ENCODE results near the gene PCP4L1. TPM values are rescaled to one million over a fixed set of nuclear protein-coding genes. Genes with fewer than 3 reads are reported as not detected.
A peak's percentile ranks its signal among the peaks of the same experiment; 100 is the strongest.

The PCP4L1 gene
- total RNA-seq, 4 donors from 2014 or later = 0.42 to 1.2 TPM; not detected in 2

- DNase-seq (ENCODE audit: low spot score in 2 of 2) = no peak
- peaks cover 5 to 27% (median 18%) of the 10 kb centered on the region in 4 donors for H3K4me1 ChIP-seq
- H3K27ac ChIP-seq = peak overlapping the region; percentile 42 to 73 (median 62)
- peak overlapping the region; percentile 55 to 67 (median 62) for H3K4me3 ChIP-seq
- H3K27me3 ChIP-seq = no peaks in the 10 kb centered on the region
- 4 to 6% methylated on average over 15 of the region's 15 CpGs for WGBS, 2 donors
- no peaks in the 10 kb centered on the region for H3K9me3 ChIP-seq
- no peak for TF ChIP-seq POLR2A (IDR thresholded peaks at IDR 0.05)
- no peak for TF ChIP-seq EP300 (IDR thresholded peaks at IDR 0.05)
- no peak for TF ChIP-seq CTCF (IDR thresholded peaks at IDR 0.05)
- peaks cover 0 to 30% (median 0%) of the 10 kb centered on the region in 3 donors for H3K36me3 ChIP-seq
Measured at GRCh38 chr1:161226320-161226711, 32.2 kb upstream of the PCP4L1 start.

- H3K27me3 ChIP-seq = no peaks in the 10 kb centered on the region
- DNase-seq (ENCODE audit: low spot score in 2 of 2) = no peak
- peak overlapping the region in 3 of 4 donors; percentile 29 to 73 (median 68) for H3K27ac ChIP-seq
- no peaks in the 10 kb centered on the region for H3K9me3 ChIP-seq
- peaks cover 5 to 27% (median 18%) of the 10 kb centered on the region in 4 donors for H3K4me1 ChIP-seq
- WGBS, 2 donors = 29 to 44% methylated on average over 3 of the region's 3 CpGs
- peaks cover 0 to 30% (median 0%) of the 10 kb centered on the region in 3 donors for H3K36me3 ChIP-seq
- TF ChIP-seq EP300 (IDR thresholded peaks at IDR 0.05) (no peak), POLR2A (IDR thresholded peaks at IDR 0.05) (no peak), CTCF (IDR thresholded peaks at IDR 0.05) (no peak)
- H3K4me3 ChIP-seq = peak overlapping the region; percentile 55 to 67 (median 62)
Measured at GRCh38 chr1:161226759-161227158, 31.8 kb upstream of the PCP4L1 start.

GRCh38 chr1:161227196-161227871 lies 31.2 kb upstream of the PCP4L1 start:
- no peak for TF ChIP-seq POLR2A (IDR thresholded peaks at IDR 0.05)
- TF ChIP-seq EP300 (IDR thresholded peaks at IDR 0.05) = peak in 1 of 2 donors; percentile 29
- peak; percentile 81 to 91 (median 90) for TF ChIP-seq CTCF (IDR thresholded peaks at IDR 0.05)
- 38 to 45% methylated on average over 11 of the region's 11 CpGs for WGBS, 2 donors
- H3K4me1 ChIP-seq = peaks cover 5 to 27% (median 18%) of the 10 kb centered on the region in 4 donors
- DNase-seq (ENCODE audit: low spot score in 2 of 2) = peak; percentile 72 to 81
- no peaks in the 10 kb centered on the region for H3K9me3 ChIP-seq
- peak overlapping the region in 2 of 4 donors; percentile 29 to 73 for H3K27ac ChIP-seq
- H3K4me3 ChIP-seq = no peak overlapping the region
- no peaks in the 10 kb centered on the region for H3K27me3 ChIP-seq
- peaks cover 0 to 30% (median 0%) of the 10 kb centered on the region in 3 donors for H3K36me3 ChIP-seq

GRCh38 chr1:161228032-161228431 lies 30.5 kb upstream of the PCP4L1 start:
- DNase-seq (ENCODE audit: low spot score in 2 of 2) = no peak
- TF ChIP-seq EP300 (IDR thresholded peaks at IDR 0.05) = no peak
- no peak for TF ChIP-seq POLR2A (IDR thresholded peaks at IDR 0.05)
- TF ChIP-seq CTCF (IDR thresholded peaks at IDR 0.05) = no peak
- 86 to 87% methylated on average over 7 of the region's 7 CpGs for WGBS, 2 donors

GRCh38 chr1:161229896-161230295 lies 28.6 kb upstream of the PCP4L1 start:
- Histone ChIP-seq H3K9me3 (no peaks in the 10 kb centered on the region), H3K4me1 (peaks cover 5 to 26% (median 18%) of the 10 kb centered on the region in 4 donors), H3K27ac (no peak overlapping the region), H3K36me3 (peaks cover 0 to 30% (median 0%) of the 10 kb centered on the region in 3 donors), H3K27me3 (no peaks in the 10 kb centered on the region), H3K4me3 (no peak overlapping the region)
- DNase-seq (ENCODE audit: low spot score in 2 of 2) = no peak
- no peak for TF ChIP-seq POLR2A (IDR thresholded peaks at IDR 0.05)
- no peak for TF ChIP-seq CTCF (IDR thresholded peaks at IDR 0.05)
- no peak for TF ChIP-seq EP300 (IDR thresholded peaks at IDR 0.05)
- 54 to 65% methylated on average over 3 of the region's 3 CpGs for WGBS, 2 donors

More at GRCh38 chr1:161228032-161228431, 30.5 kb upstream of the PCP4L1 start:
- Histone ChIP-seq H3K27ac (peak overlapping the region in 1 of 4 donors; percentile 29), H3K27me3 (no peaks in the 10 kb centered on the region), H3K9me3 (no peaks in the 10 kb centered on the region), H3K4me1 (peaks cover 5 to 27% (median 18%) of the 10 kb centered on the region in 4 donors), H3K4me3 (no peak overlapping the region), H3K36me3 (peaks cover 0 to 30% (median 0%) of the 10 kb centered on the region in 3 donors)

Measured in tibial nerve (tissue), 4 donors.